ENCODE measurements around the gene AMHR2.
"Not testable (repeated sequence)": the region's sequence is repeated elsewhere in the genome, so short reads cannot be mapped to it uniquely, and the experiment has no call there.

Gene AMHR2

DNA sequence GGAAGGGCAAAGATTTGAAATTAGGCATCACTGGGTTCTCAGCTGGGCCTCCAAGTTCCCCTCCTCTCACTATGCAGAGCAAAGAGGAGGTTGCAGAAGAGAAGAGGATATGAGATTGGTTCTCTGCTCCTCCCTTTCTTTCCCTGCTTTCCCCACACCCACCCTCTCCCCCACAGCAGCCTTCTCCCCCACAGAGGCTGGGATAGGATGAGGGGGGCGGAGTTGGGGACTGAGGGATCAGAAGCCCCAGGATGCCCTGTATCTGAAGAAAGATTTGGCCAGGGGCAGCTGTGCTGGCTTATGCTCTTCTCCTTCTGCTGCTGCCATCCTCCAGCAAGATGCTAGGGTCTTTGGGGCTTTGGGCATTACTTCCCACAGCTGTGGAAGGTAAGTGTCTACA lies at the start of gene AMHR2:
AMHR2 (plus strand) TSS at position 259 of the 400 bp plus-strand sequence; CDS start at position 339, 80 bp downstream.
- DNase-seq, result no peak

DNA sequence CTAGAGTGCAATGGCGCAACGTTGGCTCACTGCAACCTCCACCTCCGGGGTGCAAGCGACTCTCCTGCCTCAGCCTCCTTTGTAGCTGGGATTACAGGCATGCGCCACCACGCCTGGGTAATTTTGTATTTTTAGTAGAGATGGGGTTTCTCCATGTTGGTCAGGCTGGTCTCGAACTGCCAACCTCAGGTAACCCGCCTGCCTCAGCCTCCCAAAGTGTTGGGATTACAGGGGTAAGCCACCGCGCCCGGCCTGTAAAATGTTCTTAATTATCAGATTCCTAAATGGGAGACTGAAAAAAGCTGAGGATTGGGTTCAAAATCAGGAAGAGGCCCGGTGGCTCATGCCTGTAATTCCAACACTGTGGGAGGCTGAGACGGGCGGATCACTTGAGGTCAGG lies 49.4 kb upstream of the AMHR2 start:
- DNase-seq, result not testable (repeated sequence)

DNA sequence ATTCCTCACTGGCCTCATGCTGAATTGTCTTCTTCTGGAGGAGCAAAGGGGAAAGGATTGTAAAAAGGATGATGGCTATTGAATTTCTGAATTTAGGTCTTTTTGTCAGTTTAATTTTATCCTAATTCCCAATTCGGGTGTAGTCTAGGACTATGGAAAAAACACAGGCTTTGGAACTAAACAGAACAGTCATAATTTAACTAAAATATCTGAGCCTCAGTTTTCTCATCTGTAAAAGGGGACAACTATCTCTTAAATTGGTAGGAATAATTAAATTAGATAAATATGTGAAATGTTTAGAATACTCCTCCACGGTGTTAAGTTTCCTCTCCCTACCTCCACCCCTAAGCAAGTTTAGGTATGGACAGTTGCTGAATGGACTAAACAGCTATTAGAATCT lies 46.9 kb upstream of the AMHR2 start:
- no peak for DNase-seq

DNA sequence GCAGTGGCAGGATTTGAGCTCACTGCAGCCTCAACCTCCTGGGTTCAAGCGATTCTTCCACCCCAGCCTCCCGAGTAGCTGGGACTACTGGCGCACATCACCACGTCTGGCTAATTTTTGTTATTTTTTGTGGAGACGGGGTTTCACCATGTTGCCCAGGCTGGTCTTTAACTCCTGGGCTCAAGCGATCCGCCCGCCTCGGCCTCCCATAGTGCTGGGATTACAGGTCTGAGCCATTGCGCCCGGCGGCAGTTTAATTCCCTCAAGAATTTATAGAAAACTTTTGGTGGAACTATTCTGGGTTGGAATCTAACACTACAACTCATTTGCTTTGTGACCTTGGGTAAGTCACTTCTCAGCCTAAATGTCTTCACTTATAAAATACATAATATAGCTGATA lies 45.4 kb upstream of the AMHR2 start:
- DNase-seq, result no peak

DNA sequence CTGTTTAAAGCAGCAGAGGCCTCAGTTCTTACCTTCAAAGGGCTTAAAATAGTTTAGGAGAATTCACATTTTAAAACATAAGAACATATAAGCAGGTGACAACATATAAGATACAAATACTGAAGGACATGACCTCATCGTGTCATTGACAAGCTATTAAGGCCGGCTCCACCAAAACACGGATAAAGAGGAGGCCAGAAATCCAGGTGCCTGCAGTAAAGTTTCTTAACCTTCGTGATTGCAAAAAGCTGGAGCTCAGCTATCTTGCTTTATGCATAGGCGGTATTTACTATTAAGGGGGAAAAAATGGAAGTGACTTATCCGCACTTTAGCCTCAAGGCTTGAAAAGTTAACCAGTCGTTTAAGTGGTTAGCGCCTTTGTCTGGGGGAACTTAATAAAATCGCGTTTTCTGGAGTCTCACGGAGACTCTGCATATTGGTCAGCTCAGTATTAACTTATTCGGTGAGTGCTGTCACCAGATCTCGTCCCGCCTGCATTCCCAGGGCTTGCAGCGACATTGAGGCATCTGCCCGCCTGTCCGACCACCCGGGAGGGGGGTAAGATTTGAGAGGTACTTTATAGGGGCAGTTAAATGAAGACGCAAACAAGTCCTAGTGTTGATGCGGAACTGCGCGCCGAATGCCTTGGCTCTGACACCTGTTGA lies 44.8 kb upstream of the AMHR2 start:
- peak; percentile 26 for DNase-seq

DNA sequence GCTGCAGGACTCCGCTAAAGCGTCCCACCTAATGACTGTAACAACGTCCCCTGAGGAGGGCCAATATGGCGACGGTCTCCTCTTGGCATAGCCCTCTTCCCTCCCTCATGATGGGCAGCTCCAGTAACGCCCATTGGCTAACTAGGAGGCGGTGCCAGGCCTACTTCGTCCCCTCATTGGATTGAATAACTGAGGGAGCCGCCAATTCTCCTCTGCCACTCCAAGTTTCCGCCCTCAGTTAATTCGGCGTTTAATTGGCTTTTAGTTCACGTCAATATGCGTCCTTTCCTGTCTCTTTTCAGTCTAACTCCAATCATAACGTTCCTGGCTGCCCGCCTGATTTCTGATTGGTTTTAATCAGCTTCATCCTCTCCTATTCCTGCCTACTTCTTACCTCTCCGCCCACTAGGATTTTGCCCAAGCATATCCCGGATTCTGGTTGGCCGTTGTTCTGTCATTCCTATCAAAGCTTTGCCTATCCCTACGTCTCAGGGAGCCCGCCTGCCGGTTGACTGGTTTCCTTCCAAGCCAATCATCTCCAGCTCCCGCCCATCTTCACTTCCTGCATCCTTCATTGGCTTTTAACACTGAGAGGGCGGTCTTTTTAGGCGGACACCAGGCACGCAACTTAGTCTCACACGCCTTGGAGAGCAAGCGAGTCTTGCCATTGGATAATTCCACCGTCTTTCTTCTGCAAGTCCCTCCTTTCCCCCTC lies 44.1 kb upstream of the AMHR2 start:
- peak; percentile 99 for DNase-seq

DNA sequence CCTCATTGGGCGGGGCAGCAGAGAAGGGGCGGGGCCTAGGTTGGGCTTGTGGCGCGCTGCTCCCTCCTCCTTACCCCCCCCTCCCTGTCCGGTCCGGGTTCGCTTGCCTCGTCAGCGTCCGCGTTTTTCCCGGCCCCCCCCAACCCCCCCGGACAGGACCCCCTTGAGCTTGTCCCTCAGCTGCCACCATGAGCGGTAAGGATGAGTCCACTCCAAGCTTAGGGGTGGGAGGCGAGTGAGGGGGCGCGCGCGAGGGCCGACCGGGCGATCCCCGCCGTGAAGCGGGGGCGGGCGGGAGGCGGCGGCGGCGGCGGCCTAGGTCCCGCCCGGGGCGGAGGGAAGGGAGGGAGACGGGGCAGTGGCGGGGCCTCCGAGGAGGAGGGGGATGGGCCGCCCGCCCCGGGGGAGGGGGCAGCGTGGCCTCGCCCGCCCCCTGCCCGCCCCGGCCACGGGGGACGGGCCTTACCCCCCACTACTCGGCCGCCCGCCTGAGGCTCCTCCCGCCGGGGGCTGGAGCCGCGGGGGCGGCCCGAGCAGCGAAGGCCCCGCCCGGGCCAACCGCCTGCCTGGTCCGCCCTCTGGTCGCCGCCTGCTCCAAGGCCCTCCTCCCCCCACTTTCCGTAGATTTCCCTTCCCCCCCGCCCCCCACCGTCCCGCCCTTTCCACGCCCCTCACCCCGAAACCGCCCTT lies 43.4 kb upstream of the AMHR2 start, which contains the start of gene SP1:
SP1 (plus strand) TSS at position 73 of the 690 bp plus-strand sequence; CDS start at position 189, 116 bp downstream.
- DNase-seq, result peak; percentile 95

DNA sequence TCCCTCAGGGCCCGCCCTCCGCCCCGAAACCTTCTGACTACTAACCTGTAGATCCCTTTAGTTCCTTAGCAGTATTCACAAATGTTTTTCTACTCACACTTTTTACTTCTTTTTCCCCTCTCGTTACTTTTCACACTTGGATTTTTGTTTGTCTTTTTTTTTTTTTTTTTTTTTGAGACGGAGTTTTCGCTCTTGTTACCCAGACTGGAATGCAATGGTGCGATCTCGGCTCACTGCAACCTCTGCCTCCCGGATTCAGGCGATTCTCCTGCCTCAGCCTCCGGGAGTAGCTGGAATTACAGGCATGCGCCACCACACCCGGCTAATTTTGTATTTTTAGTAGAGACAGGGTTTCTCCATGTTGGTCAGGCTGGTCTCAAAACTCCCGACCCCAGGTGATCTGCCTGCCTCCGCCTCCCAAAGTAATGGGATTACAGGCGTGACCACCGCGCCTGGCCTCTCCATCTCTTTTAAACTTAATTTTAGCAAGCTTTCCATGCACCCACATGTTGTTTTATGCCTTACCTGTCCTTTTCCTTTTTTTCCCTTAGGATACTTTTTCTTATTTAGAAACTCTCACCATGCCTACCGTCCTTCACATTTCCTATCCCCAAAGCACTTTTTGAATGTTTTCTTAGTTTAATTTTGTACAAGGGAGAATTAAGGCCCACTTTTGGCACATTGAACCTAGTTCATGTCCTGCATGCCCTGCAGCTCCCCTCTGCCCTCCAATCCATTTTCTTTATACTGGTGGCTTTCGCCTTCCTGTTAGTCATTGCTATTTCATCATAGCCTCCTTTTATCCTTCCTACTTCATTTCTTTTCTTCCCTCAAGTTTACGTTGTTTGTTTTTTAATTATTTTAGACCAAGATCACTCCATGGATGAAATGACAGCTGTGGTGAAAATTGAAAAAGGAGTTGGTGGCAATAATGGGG lies 42.6 kb upstream of the AMHR2 start:
- no peak for DNase-seq

DNA sequence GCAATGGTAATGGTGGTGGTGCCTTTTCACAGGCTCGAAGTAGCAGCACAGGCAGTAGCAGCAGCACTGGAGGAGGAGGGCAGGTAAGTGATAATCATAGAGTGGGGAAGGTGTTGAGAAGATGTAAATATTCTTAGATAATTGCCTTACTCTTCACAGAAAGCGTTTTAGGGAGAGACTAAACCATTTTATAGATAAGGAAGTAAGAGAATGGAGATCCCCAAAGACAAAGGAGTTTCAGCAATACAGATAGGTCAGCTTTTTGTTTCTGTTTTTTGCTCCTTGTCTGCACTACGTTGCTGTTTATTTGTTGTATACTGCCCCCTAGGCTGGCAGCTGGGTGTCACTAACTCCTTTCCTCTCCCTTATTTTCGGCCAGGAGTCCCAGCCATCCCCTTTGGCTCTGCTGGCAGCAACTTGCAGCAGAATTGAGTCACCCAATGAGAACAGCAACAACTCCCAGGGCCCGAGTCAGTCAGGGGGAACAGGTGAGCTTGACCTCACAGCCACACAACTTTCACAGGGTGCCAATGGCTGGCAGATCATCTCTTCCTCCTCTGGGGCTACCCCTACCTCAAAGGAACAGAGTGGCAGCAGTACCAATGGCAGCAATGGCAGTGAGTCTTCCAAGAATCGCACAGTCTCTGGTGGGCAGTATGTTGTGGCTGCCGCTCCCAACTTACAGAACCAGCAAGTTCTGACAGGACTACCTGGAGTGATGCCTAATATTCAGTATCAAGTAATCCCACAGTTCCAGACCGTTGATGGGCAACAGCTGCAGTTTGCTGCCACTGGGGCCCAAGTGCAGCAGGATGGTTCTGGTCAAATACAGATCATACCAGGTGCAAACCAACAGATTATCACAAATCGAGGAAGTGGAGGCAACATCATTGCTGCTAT lies 41.7 kb upstream of the AMHR2 start:
- DNase-seq, result peak; percentile 65

DNA sequence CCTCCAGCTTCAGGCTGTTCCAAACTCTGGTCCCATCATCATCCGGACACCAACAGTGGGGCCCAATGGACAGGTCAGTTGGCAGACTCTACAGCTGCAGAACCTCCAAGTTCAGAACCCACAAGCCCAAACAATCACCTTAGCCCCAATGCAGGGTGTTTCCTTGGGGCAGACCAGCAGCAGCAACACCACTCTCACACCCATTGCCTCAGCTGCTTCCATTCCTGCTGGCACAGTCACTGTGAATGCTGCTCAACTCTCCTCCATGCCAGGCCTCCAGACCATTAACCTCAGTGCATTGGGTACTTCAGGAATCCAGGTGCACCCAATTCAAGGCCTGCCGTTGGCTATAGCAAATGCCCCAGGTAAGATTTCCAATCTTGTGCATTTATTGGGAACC lies 40.4 kb upstream of the AMHR2 start:
- DNase-seq, result no peak

DNA sequence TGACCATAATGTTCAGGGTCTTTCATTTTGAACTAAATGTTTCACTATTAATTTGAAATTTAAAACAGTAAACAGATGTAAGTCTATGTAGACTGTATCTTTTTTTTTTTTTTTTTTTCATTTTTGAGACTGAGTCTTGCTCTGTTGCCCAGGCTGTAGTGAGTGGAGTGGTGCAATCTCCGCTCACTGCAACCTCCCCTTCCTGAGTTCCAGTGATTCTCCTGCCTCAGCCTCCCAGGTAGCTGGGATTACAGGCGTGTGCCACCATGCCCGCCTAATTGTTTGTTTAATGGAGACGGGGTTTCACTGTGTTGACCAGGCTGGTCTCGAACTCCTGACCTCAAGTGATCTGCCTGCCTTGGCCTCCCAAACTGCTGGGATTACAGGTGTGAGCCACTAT lies 37.3 kb upstream of the AMHR2 start:
- not testable (repeated sequence) for DNase-seq

DNA sequence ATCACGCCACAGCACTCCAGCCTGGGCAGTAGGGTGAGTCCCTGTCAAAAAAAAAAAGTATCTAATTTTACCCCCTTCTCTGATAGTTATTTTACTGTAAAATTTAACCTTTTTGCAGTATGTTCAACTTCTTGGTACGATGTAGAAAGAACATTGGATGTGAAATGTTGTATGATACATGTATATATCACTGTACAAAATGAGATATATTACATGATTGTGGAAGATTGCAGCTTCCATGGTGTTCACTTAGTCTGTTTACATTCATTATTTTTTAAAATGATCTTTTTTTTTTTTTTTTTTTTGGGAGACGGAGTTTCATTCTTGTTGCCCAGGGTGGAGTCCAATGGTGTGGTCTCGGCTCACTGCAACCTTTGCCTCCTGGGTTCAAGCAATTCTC lies 34.7 kb upstream of the AMHR2 start:
- DNase-seq, result no peak

DNA sequence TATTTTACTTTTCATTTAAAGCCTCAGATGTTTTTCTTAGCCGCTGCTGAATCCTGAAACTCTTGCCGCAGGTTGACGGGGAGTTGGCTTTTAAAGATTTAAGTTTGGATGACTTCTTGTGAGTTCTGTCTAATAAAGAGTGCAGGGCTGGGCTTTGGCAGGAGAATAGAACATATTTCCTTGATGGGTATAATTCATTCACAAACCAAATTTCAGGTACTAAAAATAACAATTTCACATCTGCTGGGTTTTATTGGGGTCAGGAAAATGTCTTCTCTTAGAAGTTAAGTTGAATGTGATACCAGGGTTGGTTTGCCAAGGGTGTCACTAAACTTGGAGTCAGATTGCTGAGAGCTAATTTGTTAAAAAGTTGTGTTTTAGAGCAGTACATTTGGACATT lies 34.0 kb upstream of the AMHR2 start:
- DNase-seq, result no peak

DNA sequence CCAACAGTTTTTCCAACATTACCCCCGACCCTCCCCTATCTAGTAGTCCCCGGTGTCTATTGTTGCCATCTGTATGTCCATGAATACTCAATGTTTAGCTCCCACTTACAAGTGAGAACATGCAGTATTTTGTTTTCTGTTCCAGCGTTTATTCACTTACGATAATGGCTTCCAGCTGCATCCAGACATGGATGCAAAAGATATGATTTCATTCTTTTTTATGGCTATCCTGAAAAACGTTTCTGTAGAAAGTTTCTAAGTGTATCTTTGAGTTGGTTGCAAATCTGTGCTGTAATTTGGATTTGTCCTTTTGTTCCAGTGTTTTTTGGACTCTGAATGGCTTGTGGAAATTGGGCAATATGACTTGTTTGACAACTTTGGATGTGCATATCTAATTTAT lies 31.9 kb upstream of the AMHR2 start:
- DNase-seq, result no peak

DNA sequence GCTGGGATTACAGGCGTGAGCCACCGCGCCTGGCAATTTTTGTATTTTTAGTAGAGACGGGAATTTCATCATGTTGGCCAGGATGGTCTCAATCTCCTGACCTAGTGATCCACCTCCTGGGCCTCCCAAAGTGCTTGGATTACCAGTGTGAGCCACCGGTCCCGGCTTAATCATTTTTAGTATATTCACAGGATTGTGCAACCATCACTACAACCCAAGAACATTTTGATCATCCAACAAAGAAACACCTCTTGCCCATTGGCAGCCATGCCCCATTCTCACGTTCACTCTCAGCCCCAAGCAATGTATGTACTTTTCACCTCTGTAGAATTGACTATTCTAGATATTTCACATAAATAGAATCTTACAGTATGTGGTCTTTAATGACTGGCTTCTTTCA lies 23.8 kb upstream of the AMHR2 start:
- DNase-seq, result no peak

DNA sequence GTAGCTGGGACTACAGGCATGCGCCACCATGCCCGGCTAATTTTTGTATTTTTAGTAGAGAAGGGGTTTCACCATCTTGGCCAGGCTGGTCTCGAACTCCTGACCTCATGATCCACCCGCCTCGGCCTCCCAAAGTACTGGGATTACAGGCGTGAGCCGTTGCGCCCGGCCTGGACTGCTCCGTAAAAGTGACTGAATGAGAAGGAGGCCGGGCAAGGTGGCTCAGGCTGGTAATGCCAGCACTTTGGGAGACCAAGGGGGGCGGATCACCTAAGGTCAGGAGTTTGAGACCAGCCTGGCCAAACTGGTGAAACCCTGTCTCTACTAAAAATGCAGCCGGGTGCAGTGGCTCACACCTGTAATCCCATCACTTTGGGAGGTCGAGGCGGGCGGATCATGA lies 21.3 kb upstream of the AMHR2 start:
- not testable (repeated sequence) for DNase-seq

DNA sequence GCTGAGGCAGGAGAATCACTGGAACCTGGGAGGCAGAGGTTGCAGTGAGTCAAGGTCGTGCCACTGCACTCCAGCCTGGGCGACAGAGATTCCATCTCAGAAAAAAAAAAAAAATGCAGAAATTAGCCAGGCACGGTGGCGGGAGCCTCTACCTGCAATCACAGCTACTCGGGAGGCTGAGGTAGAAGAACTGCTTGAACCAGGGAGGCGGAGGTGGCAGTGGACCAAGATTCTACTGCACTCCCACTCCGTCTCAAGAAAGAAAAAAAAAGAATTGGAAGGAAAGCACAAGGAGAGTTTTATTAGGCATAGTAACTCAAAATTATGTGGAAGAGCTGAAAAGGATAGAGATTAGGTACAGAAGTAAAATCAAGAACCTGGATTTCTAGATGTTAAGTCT lies 20.8 kb upstream of the AMHR2 start:
- no peak for DNase-seq

DNA sequence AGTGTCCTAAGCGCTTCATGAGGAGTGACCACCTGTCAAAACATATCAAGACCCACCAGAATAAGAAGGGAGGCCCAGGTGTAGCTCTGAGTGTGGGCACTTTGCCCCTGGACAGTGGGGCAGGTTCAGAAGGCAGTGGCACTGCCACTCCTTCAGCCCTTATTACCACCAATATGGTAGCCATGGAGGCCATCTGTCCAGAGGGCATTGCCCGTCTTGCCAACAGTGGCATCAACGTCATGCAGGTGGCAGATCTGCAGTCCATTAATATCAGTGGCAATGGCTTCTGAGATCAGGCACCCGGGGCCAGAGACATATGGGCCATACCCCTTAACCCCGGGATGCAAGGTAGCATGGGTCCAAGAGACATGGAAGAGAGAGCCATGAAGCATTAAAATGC lies 12.7 kb upstream of the AMHR2 start:
- DNase-seq, result no peak

DNA sequence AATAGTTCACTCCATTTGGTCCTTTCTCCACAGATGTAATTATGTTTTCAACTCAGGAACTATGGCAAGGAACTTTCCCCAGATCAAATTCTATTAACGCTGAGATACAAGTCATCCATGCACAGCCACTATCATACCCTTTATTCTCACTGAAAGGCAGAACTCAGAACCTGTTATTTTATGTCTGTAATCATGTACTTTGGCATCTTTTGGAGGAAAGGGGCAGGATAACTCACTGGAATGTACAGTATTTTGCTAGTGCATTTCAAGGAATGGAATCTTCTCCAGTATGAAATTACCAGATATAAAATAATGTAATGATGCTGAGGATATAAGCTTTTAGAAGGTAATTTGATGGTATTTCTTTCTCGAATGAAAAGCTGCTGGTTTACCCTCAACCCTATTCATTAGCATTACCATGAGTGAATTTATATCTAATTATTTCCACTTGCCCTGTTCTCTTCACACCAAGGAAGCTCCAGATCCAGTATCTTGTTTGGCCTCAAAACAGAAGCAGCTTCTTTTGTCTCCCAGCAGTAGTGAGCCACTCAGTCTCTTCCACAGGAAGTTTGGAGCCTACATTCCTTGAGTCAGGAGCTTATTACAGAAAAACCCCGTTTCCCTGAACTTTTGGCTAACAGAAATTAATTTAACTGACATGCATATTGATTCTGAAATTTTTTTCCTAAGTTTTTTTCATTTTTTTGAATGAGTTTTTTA lies 10.0 kb upstream of the AMHR2 start:
- no peak for DNase-seq

DNA sequence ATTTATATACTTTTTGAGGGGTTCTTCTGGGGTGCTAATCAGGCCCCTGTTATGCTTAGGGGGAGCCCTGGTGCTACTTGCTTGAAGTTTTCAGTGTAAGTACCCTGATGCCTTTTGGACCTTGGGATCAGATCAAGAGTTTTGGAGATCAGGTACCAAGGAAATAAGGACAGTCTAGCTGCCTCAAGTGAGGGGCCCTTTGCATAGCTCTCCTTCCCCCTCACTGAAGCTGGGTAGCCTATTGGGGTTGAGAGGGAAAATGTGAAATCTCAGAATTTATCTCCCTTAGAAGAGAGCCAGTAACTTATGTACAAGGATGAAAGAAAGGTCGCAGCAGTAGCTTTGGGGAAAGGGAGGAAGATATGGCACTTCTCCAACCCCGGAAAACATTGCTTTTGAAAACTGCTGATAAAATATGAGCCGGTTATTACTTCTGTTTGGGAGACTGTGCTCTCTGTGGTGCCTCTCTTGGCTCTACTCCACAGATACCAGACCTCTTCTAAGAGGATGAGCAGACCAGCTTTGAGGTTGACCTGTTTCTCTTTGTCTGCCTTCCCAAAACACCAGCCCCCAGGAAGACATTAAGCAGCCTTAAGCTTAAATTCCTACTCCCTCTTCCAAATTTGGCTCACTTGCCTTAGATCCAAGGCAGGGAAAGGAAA lies 8.8 kb upstream of the AMHR2 start:
- no peak for DNase-seq

Data from RPMI8226 (cell line).